ENCODE results near the gene PIN1. TPM values are rescaled to one million over a fixed set of nuclear protein-coding genes. Genes with fewer than 3 reads are reported as not detected.

The PIN1 gene
- total RNA-seq, 1 experiment from 2014 or later, result 107 TPM

GRCh38 chr19:9792206-9793070, 42.7 kb upstream of the PIN1 start (continued):
- TF ChIP-seq FOXP4 (CRISPR knock-in tag; IDR thresholded peaks at IDR 0.05) (peak; percentile 60; the same call in 1 of the 2 replicates), HMGXB4 (CRISPR knock-in tag; IDR thresholded peaks at IDR 0.05) (0 out of 2 replicates have a peak, but pooled peaks have one; percentile 49), MXD4 (CRISPR knock-in tag; IDR thresholded peaks at IDR 0.05; ENCODE audit: borderline replicate concordance) (no peak), ZNF317 (CRISPR knock-in tag; IDR thresholded peaks at IDR 0.05; ENCODE audit: borderline replicate concordance, low read depth) (peak; percentile 40; the same call in 1 of the 2 replicates), ZNF263 (CRISPR knock-in tag; IDR thresholded peaks at IDR 0.05; ENCODE audit: low read depth) (no peak), ZSCAN18 (CRISPR knock-in tag; IDR thresholded peaks at IDR 0.05) (no peak), GRHL2 (CRISPR knock-in tag; IDR thresholded peaks at IDR 0.05; ENCODE audit: insufficient replicate concordance, severe bottlenecking) (no peak), FOXK1 (CRISPR knock-in tag; IDR thresholded peaks at IDR 0.05) (peak; percentile 64; the same call in 1 of the 2 replicates), PRDM15 (CRISPR knock-in tag; IDR thresholded peaks at IDR 0.05) (no peak; the same call in 1 of the 2 replicates), RELA (CRISPR knock-in tag; IDR thresholded peaks at IDR 0.05; ENCODE audit: borderline replicate concordance) (peak; percentile 76; the same call in 1 of the 2 replicates), TP53 (CRISPR knock-in tag; IDR thresholded peaks at IDR 0.05) (peak; percentile 46; the same call in 1 of the 2 replicates), GTF2I (CRISPR knock-in tag; conservative IDR thresholded peaks at IDR 0.05) (no peak), ETV6 (CRISPR knock-in tag; IDR thresholded peaks at IDR 0.05) (peak; percentile 79; the same call in 1 of the 2 replicates), IRF2 (CRISPR knock-in tag; IDR thresholded peaks at IDR 0.05; ENCODE audit: borderline replicate concordance, low read depth) (no peak), SMAD3 (CRISPR knock-in tag; IDR thresholded peaks at IDR 0.05; ENCODE audit: borderline replicate concordance) (0 out of 2 replicates have a peak, but pooled peaks have one; percentile 21), EMX1 (CRISPR knock-in tag; IDR thresholded peaks at IDR 0.05) (no peak)
- TF ChIP-seq, protein P1, sequence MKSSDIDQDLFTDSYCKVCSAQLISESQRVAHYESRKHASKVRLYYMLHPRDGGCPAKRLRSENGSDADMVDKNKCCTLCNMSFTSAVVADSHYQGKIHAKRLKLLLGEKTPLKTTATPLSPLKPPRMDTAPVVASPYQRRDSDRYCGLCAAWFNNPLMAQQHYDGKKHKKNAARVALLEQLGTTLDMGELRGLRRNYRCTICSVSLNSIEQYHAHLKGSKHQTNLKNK (CRISPR knock-in tag; IDR thresholded peaks at IDR 0.05), result no peak
- TF ChIP-seq, protein P2, sequence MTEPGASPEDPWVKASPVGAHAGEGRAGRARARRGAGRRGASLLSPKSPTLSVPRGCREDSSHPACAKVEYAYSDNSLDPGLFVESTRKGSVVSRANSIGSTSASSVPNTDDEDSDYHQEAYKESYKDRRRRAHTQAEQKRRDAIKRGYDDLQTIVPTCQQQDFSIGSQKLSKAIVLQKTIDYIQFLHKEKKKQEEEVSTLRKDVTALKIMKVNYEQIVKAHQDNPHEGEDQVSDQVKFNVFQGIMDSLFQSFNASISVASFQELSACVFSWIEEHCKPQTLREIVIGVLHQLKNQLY (CRISPR knock-in tag; IDR thresholded peaks at IDR 0.05), result no peak
- TF ChIP-seq, protein P3, sequence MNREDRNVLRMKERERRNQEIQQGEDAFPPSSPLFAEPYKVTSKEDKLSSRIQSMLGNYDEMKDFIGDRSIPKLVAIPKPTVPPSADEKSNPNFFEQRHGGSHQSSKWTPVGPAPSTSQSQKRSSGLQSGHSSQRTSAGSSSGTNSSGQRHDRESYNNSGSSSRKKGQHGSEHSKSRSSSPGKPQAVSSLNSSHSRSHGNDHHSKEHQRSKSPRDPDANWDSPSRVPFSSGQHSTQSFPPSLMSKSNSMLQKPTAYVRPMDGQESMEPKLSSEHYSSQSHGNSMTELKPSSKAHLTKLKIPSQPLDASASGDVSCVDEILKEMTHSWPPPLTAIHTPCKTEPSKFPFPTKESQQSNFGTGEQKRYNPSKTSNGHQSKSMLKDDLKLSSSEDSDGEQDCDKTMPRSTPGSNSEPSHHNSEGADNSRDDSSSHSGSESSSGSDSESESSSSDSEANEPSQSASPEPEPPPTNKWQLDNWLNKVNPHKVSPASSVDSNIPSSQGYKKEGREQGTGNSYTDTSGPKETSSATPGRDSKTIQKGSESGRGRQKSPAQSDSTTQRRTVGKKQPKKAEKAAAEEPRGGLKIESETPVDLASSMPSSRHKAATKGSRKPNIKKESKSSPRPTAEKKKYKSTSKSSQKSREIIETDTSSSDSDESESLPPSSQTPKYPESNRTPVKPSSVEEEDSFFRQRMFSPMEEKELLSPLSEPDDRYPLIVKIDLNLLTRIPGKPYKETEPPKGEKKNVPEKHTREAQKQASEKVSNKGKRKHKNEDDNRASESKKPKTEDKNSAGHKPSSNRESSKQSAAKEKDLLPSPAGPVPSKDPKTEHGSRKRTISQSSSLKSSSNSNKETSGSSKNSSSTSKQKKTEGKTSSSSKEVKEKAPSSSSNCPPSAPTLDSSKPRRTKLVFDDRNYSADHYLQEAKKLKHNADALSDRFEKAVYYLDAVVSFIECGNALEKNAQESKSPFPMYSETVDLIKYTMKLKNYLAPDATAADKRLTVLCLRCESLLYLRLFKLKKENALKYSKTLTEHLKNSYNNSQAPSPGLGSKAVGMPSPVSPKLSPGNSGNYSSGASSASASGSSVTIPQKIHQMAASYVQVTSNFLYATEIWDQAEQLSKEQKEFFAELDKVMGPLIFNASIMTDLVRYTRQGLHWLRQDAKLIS (CRISPR knock-in tag; IDR thresholded peaks at IDR 0.05; ENCODE audit: borderline replicate concordance), result no peak
- TF ChIP-seq, protein P4, sequence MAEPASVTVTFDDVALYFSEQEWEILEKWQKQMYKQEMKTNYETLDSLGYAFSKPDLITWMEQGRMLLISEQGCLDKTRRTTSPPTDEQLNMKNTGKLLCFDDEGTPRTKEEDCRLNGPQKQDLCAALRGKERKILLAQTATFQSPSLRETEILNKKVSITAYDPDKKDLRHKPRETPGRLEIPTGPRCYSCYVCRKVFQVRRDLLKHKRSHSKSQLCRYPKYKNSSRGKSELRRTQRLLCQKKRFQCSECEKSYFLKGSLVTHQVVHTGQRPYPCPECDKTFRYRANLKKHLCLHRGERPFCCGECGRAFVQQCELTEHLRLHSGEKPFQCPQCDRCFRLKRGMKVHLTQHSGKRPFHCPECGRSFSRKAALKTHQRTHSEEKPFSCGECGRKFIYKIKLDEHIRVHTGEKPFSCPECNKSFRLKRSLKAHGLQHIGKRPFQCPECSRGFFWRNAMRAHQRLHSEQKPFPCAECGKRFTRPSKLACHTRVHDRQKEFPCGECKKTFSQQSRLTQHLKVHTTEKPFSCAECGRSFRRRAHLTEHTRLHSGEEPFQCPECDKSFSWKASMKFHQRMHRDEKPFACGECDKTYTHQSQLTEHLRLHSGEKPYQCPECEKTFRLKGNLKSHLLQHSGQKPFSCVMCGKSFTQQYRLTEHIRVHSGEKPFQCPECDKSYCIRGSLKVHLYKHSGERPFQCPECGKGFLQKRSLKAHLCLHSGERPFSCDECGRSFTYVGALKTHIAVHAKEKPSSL (CRISPR knock-in tag; conservative IDR thresholded peaks at IDR 0.05), result no peak
